ENCODE data around the gene FUT7.

The FUT7 gene

GRCh38 chr9:137031904-137032640 is at the start of gene FUT7:
FUT7 (minus strand) TSS chr9:137032088; CDS start chr9:137031991, 97 bp downstream.
- DNase-seq, result no peak

GRCh38 chr9:137080260-137081122 is 48.6 kb upstream of the FUT7 start:
- no peak for DNase-seq

GRCh38 chr9:137079401-137079787 is 47.5 kb upstream of the FUT7 start:
- no peak for DNase-seq

- DNase-seq, result no peak
Observed at GRCh38 chr9:137078701-137079400, 47.0 kb upstream of the FUT7 start.

- DNase-seq, result no peak
Observed at GRCh38 chr9:137077758-137078693, 46.1 kb upstream of the FUT7 start.

GRCh38 chr9:137077010-137077747 is 45.3 kb upstream of the FUT7 start, which contains the start of gene UAP1L1:
UAP1L1 (plus strand) TSS chr9:137077517; CDS start chr9:137077533, 16 bp downstream.
- DNase-seq, result no peak

GRCh38 chr9:137076636-137077009 is 44.7 kb upstream of the FUT7 start:
- DNase-seq, result no peak

- no peak for DNase-seq
Observed at GRCh38 chr9:137075275-137075775, 43.4 kb upstream of the FUT7 start.

- no peak for DNase-seq
Observed at GRCh38 chr9:137074657-137075274, 42.9 kb upstream of the FUT7 start.

- DNase-seq, result no peak
Observed at GRCh38 chr9:137073992-137074399, 42.1 kb upstream of the FUT7 start.

GRCh38 chr9:137071282-137071681 is 39.4 kb upstream of the FUT7 start:
- DNase-seq, result no peak

GRCh38 chr9:137070906-137071275 is 39.0 kb upstream of the FUT7 start:
- DNase-seq, result no peak

GRCh38 chr9:137070201-137070905 is 38.5 kb upstream of the FUT7 start, which contains the start of gene SAPCD2:
SAPCD2 (minus strand) TSS chr9:137070557; CDS start chr9:137070460, 97 bp downstream.
- DNase-seq, result peak; percentile 69

GRCh38 chr9:137069508-137070091 is 37.7 kb upstream of the FUT7 start:
- DNase-seq, result no peak

GRCh38 chr9:137068539-137069507 is 36.9 kb upstream of the FUT7 start:
- DNase-seq, result no peak

- peak; percentile 75 for DNase-seq
Observed at GRCh38 chr9:137067860-137068538, 36.1 kb upstream of the FUT7 start.

- DNase-seq, result no peak
Observed at GRCh38 chr9:137066096-137066861, 34.4 kb upstream of the FUT7 start.
